ENCODE measurements around the gene C11orf86. TPM values are rescaled to one million over a fixed set of nuclear protein-coding genes. Genes with fewer than 3 reads are reported as not detected.
"Not testable (repeated sequence)": the region's sequence is repeated elsewhere in the genome, so short reads cannot be mapped to it uniquely, and the experiment has no call there.

C11orf86 gene
- total RNA-seq, 2 experiments from 2014 or later = not detected

- DNase-seq (ENCODE audit: low spot score) = no peak
- H3K9me2 ChIP-seq (ENCODE audit: insufficient read depth, low read length) = no peaks in the 10 kb centered on the region
- no peak overlapping the region for H3K4me3 ChIP-seq (ENCODE audit: low read depth, low read length, poor library complexity, severe bottlenecking)
- no peaks in the 10 kb centered on the region for H4K20me1 ChIP-seq (ENCODE audit: insufficient read depth, low read length)
- peaks cover 6% of the 10 kb centered on the region; the same call in 1 of the 2 replicates for H3K9me3 ChIP-seq (ENCODE audit: low read length)
- TF ChIP-seq, protein P1, sequence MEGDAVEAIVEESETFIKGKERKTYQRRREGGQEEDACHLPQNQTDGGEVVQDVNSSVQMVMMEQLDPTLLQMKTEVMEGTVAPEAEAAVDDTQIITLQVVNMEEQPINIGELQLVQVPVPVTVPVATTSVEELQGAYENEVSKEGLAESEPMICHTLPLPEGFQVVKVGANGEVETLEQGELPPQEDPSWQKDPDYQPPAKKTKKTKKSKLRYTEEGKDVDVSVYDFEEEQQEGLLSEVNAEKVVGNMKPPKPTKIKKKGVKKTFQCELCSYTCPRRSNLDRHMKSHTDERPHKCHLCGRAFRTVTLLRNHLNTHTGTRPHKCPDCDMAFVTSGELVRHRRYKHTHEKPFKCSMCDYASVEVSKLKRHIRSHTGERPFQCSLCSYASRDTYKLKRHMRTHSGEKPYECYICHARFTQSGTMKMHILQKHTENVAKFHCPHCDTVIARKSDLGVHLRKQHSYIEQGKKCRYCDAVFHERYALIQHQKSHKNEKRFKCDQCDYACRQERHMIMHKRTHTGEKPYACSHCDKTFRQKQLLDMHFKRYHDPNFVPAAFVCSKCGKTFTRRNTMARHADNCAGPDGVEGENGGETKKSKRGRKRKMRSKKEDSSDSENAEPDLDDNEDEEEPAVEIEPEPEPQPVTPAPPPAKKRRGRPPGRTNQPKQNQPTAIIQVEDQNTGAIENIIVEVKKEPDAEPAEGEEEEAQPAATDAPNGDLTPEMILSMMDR (conservative IDR thresholded peaks at IDR 0.05; ENCODE audit: low read length) = no peak
- TF ChIP-seq EZH2phosphoT487 (IDR thresholded peaks at IDR 0.05; ENCODE audit: borderline replicate concordance, low read depth, low read length) = no peak
- intact Hi-C loops (cut with micrococcal nuclease; ENCODE audit: unreplicated experiment) = no loop called here
- H2AFZ ChIP-seq (ENCODE audit: low read length) = no peak overlapping the region
- no TSS peak for BruUV-seq (replicated peaks)
- no peaks in the 10 kb centered on the region for H3K79me2 ChIP-seq (ENCODE audit: insufficient read depth, low read depth, low read length)
- CTCF ChIA-PET (ENCODE audit: unreplicated experiment) = no interaction called here
- H3K27ac ChIP-seq (ENCODE audit: low read depth, low read length, poor library complexity, severe bottlenecking) = no peak overlapping the region
- H3K4me2 ChIP-seq (ENCODE audit: low read length) = no peak overlapping the region
- H3K4me1 ChIP-seq (ENCODE audit: insufficient read depth, low read length, poor library complexity, severe bottlenecking) = peaks cover 12% of the 10 kb centered on the region
- POLR2A ChIA-PET = no interaction called here
- no peaks in the 10 kb centered on the region for H3K36me3 ChIP-seq (ENCODE audit: insufficient read depth, low read length)
Observed at GRCh38 chr11:67002921-67003411, 27.9 kb downstream of the C11orf86 start.

GRCh38 chr11:67005200-67005599, 30.1 kb downstream of the C11orf86 start:
- H3K9me3 ChIP-seq (ENCODE audit: low read length); DNase-seq (ENCODE audit: low spot score); H3K4me2 ChIP-seq (ENCODE audit: low read length); H3K79me2 ChIP-seq (ENCODE audit: insufficient read depth, low read depth, low read length); H3K4me3 ChIP-seq (ENCODE audit: low read depth, low read length, poor library complexity, severe bottlenecking); H3K9me2 ChIP-seq (ENCODE audit: insufficient read depth, low read length); BruUV-seq (replicated peaks); H3K36me3 ChIP-seq (ENCODE audit: insufficient read depth, low read length); intact Hi-C loops (cut with micrococcal nuclease; ENCODE audit: unreplicated experiment); H3K27ac ChIP-seq (ENCODE audit: low read depth, low read length, poor library complexity, severe bottlenecking); H2AFZ ChIP-seq (ENCODE audit: low read length); CTCF ChIA-PET (ENCODE audit: unreplicated experiment); H4K20me1 ChIP-seq (ENCODE audit: insufficient read depth, low read length): not testable (repeated sequence)
- H3K4me1 ChIP-seq (ENCODE audit: insufficient read depth, low read length, poor library complexity, severe bottlenecking) = peaks cover 12% of the 10 kb centered on the region
- POLR2A ChIA-PET = interaction anchor here (0.8 kb wide), 1 partner anchor 619 kb away, joined by 5 read pairs; no protein-coding TSS in a partner anchor

DNA sequence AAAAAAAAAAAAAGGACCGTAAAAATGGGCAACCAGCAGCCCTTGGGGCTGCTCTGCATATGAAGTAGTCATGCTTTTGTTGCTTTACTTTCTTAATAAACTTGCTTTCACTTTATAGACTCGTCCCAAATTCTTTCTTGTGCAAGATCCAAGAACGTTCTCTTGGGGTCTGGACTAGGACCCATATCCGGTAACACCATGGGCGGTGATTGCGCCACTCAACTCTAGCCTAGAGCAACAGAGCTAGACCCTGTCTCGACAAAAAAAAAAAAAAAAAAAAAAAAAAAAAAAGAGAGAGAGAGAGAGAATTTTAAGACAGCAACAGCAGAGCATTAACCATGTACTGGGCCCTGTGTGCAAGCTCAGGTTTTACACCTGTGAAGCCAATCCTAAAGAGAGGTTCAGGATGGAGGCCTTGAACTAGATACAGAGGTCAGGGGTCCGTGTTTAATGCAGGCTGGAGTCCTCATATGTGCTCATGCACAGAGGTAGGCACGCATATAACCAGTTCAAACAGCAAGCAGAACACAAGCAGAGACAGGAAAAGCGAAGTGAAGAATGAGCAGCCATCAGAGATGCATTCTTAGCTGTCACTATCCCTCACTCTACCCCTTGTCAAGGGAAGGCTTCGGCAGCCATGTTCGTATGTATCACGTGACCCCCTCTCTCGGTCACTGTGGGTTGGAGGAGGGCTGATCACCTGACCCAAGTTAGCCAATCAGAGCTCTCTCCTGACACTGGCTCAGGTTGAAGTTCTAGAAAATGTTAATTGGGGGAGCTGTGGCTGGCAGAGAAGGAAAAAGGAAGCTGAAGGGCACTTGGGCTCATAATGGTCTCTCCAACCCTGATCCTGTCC, 31.2 kb downstream of the C11orf86 start:
- Histone ChIP-seq H3K27ac (ENCODE audit: low read depth, low read length, poor library complexity, severe bottlenecking) (no peak overlapping the region), H3K4me1 (ENCODE audit: insufficient read depth, low read length, poor library complexity, severe bottlenecking) (peaks cover 12% of the 10 kb centered on the region), H2AFZ (ENCODE audit: low read length) (peak overlapping the region; percentile 100), H3K9me3 (ENCODE audit: low read length) (peaks cover 6% of the 10 kb centered on the region; the same call in 1 of the 2 replicates), H3K79me2 (ENCODE audit: insufficient read depth, low read depth, low read length) (no peaks in the 10 kb centered on the region), H3K36me3 (ENCODE audit: insufficient read depth, low read length) (no peaks in the 10 kb centered on the region), H3K4me3 (ENCODE audit: low read depth, low read length, poor library complexity, severe bottlenecking) (peak overlapping the region; percentile 43), H3K4me2 (ENCODE audit: low read length) (peak overlapping the region; percentile 47), H4K20me1 (ENCODE audit: insufficient read depth, low read length) (no peaks in the 10 kb centered on the region), H3K9me2 (ENCODE audit: insufficient read depth, low read length) (no peaks in the 10 kb centered on the region)
- peak; percentile 88 for DNase-seq (ENCODE audit: low spot score)
- intact Hi-C loops (cut with micrococcal nuclease; ENCODE audit: unreplicated experiment) = no loop called here
- BruUV-seq (replicated peaks) = no TSS peak
- ChIA-PET POLR2A (interaction anchor here (0.6 to 1.0 kb wide), 3 partner anchors 11 to 620 kb away, joined by 3 to 5 read pairs (median 4); no protein-coding TSS in a partner anchor), CTCF (ENCODE audit: unreplicated experiment) (interaction anchor here (0.5 to 1.1 kb wide), 2 partner anchors 31 to 147 kb away, joined by 3 read pairs; no protein-coding TSS in a partner anchor)
- no peak for TF ChIP-seq EZH2phosphoT487 (IDR thresholded peaks at IDR 0.05; ENCODE audit: borderline replicate concordance, low read depth, low read length)
- TF ChIP-seq, protein P1 (conservative IDR thresholded peaks at IDR 0.05; ENCODE audit: low read length) = no peak

All from OCI-LY7 (cell line).